Rectal smooth muscle tissue (tissue), 1 donor: ENCODE results near the gene FAM180B.
"Not testable (repeated sequence)": the region's sequence is repeated elsewhere in the genome, so short reads cannot be mapped to it uniquely, and the experiment has no call there.

Source experiments
- H3K27ac ChIP-seq: one replicate; pipeline ENCODE4 v1.7.0; 2013; ENCODE audit warnings: low read depth, low read length, inconsistent platforms
- H3K27me3 ChIP-seq: one replicate; pipeline ENCODE4 v1.7.0; 2013; ENCODE audit warnings: low read length; ENCODE audit not compliant: control insufficient read depth, insufficient read depth
- H3K36me3 ChIP-seq: one replicate; pipeline ENCODE4 v1.7.0; 2013; ENCODE audit warnings: low read length; ENCODE audit not compliant: control insufficient read depth, insufficient read depth
- H3K4me1 ChIP-seq: one replicate; pipeline ENCODE4 v1.7.0; 2013; ENCODE audit warnings: low read length; ENCODE audit not compliant: control insufficient read depth, insufficient read depth
- H3K4me3 ChIP-seq: one replicate; pipeline ENCODE4 v1.7.0; 2013; ENCODE audit warnings: low read length
- H3K9ac ChIP-seq: one replicate; pipeline ENCODE4 v1.7.0; 2013; ENCODE audit warnings: low read length

FAM180B gene

DNA sequence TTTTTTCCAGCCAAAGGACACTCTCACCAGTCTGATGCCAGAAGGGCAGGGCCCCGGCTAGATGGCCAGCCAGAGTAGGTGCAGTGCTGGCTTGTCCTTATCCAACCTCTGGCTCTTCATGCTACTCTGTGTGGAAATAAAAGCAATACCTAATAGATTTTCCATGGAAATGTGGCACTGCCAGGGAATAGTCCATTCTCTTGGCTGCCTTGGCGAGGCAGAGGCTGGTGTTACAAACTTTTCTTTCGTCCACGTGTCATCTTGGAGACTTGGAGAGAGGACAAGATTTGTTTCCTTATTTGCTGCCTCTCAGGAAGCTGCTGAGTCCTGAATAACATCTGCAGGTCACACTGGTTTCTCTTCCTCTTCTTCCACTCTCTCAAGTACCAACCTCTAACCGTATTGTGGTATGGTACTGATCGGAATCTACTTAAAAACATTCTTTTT lies 24.9 kb downstream of the FAM180B start:
- H3K27ac ChIP-seq: no peak overlapping the region
- H3K4me3 ChIP-seq: no peak overlapping the region

DNA sequence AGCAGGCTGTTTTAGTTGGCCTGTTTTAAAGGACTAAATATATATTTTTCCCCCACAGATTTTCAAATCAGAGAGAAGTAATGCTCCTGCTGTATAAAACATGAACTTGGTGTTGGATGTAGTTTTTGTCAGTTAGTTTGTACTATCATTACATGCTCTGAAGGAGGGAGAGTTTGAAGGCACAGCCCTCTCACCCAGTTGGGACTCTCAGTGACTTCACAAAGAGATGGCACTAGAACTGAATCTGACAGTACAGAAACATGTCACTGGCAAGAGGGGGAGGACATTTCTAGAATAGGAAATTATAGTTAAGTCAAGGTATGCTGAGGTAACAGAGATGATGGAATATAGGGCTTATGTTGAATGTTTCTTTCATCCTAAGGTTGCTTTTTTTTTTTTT lies 28.8 kb downstream of the FAM180B start:
- Histone ChIP-seq H3K4me3 (no peak overlapping the region), H3K9ac (no peak overlapping the region), H3K27ac (no peak overlapping the region), H3K27me3 (no peaks in the 10 kb centered on the region), H3K4me1 (no peaks in the 10 kb centered on the region), H3K36me3 (peaks cover 3% of the 10 kb centered on the region)

More for the DNA sequence above, 24.9 kb downstream of the FAM180B start:
- no peaks in the 10 kb centered on the region for H3K27me3 ChIP-seq
- peaks cover 3% of the 10 kb centered on the region for H3K36me3 ChIP-seq
- no peak overlapping the region for H3K9ac ChIP-seq
- H3K4me1 ChIP-seq: no peaks in the 10 kb centered on the region

DNA sequence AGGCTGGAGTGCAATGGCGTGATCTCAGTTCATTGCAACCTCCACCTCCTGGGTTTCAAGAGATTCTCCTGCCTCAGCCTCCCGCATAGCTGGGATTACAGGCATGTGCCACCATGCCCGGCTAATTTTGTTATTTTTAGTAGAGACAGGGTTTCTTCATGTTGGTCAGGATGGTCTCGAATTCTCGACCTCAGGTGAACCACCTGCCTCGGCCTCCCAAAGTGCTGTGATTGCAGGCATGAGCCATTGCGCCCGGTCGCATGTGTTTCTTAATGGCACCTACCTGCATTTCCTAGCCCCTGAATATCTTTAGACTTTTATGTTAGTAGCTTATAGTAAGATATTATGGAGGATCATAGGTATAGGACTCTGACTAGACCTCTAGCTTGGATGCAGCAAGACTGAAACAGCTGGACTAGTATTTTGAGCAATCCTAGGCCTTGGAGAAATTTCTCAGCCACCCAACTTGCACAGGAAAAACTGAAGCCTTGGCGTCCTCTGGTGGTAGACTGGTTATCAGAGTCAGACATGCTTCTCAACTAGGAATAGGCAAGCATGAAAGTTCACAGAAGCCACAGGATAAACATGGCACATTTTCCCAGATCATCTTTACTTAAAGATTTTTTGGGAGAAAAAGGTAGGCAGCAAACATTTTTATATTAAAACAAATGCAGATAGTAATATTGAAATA lies 30.4 kb downstream of the FAM180B start:
- no peaks in the 10 kb centered on the region for H3K27me3 ChIP-seq
- no peak overlapping the region for H3K27ac ChIP-seq
- H3K4me3 ChIP-seq: no peak overlapping the region
- H3K36me3 ChIP-seq: peaks cover 3% of the 10 kb centered on the region
- H3K4me1 ChIP-seq: no peaks in the 10 kb centered on the region
- H3K9ac ChIP-seq: no peak overlapping the region

DNA sequence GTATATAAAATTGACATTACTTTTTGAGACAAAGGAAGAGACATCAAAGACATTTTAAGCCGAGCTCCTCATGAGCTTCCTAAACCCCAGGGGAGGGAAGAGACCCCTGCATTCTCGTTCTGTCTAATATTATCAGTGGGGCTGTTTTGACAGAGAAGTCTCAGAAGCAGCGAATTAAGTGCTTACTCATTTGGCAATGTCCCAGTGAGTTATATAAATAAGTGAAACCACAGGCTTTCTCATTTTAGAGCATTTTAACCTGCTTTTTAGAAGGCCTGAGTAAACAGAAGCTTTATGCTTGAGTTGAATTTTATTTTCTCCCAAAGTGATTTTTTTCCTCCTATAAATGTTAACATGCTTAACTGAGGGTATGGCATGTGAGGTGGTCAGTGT lies 30.9 kb downstream of the FAM180B start:
- Histone ChIP-seq H3K27ac (no peak overlapping the region), H3K9ac (no peak overlapping the region)

DNA sequence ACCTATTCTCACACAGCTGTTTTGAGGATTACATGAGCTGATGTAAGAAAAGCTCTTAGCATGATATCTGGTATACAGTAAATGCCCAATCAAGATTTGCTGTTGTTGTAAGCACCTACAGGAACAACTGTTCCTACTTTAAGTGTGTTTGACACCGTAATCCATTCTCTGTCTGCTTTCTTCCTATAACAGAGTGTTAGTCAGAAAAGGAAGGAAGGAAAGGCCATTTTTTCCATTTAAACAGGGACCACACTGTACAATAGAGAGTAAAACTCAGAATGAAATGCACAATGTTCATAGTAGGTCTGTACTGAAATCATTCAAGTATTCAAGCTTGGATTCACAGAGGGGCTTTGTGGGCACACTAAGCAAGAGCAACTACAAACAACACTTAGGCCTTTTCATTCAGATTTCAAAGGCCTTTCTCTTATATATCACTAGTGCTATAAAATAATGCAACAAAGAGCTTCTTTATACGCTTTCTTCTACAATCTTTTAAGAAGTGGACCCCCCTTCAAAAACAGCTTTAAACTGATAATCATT lies 34.4 kb downstream of the FAM180B start:
- peaks cover 13% of the 10 kb centered on the region for H3K36me3 ChIP-seq
- no peak overlapping the region for H3K27ac ChIP-seq

More for the DNA sequence above, 30.9 kb downstream of the FAM180B start:
- no peak overlapping the region for H3K4me3 ChIP-seq
- no peaks in the 10 kb centered on the region for H3K4me1 ChIP-seq
- peaks cover 4% of the 10 kb centered on the region for H3K36me3 ChIP-seq
- H3K27me3 ChIP-seq: no peaks in the 10 kb centered on the region

GRCh38 chr11:47626234-47626633 lies 39.8 kb downstream of the FAM180B start:
- H3K4me1 ChIP-seq: no peaks in the 10 kb centered on the region
- peaks cover 24% of the 10 kb centered on the region for H3K36me3 ChIP-seq
- H3K9ac ChIP-seq: no peak overlapping the region
- H3K27me3 ChIP-seq: no peaks in the 10 kb centered on the region
- H3K4me3 ChIP-seq: no peak overlapping the region
- H3K27ac ChIP-seq: no peak overlapping the region

More for the DNA sequence above, 34.4 kb downstream of the FAM180B start:
- H3K4me1 ChIP-seq: no peaks in the 10 kb centered on the region
- no peak overlapping the region for H3K9ac ChIP-seq
- H3K4me3 ChIP-seq: no peak overlapping the region
- H3K27me3 ChIP-seq: no peaks in the 10 kb centered on the region

- Histone ChIP-seq H3K4me1 (no peaks in the 10 kb centered on the region), H3K27me3 (no peaks in the 10 kb centered on the region), H3K27ac (no peak overlapping the region), H3K36me3 (peaks cover 20% of the 10 kb centered on the region), H3K9ac (no peak overlapping the region), H3K4me3 (no peak overlapping the region)
Measured at GRCh38 chr11:47628026-47628425, 41.5 kb downstream of the FAM180B start.

- Histone ChIP-seq H3K27me3 (no peaks in the 10 kb centered on the region), H3K4me3 (no peak overlapping the region), H3K27ac (no peak overlapping the region), H3K9ac (no peak overlapping the region), H3K36me3 (peaks cover 17% of the 10 kb centered on the region), H3K4me1 (no peaks in the 10 kb centered on the region)
Measured at GRCh38 chr11:47631473-47631872, 45.0 kb downstream of the FAM180B start.

DNA sequence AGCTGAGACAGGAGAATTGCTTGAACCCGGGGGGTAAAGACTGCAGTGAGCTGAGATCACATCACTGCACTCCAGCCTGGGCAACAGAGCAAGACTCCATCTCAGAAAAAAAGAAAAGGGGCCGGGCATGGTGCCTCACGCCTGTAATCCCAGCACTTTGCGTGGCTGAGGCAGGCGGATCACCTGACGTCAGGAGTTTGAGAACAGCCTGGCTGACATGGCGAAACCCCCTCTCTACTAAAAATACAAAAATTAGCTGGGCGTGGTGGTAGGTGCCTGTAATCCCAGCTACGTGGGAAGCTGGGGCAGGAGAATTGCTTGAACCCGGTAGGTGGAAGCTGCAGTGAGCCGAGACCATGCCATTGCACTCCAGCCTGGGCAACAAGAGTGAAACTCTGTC lies 49.9 kb downstream of the FAM180B start:
- H3K4me1 ChIP-seq, H3K9ac ChIP-seq, H3K27ac ChIP-seq, H3K27me3 ChIP-seq, H3K4me3 ChIP-seq, H3K36me3 ChIP-seq: not testable (repeated sequence)
